T-helper 22 cell (primary cell): ENCODE measurements around the gene FOXD4L6.
"Not testable (repeated sequence)": the region's sequence is repeated elsewhere in the genome, so short reads cannot be mapped to it uniquely, and the experiment has no call there.

Experiments used
- DNase-seq: peaks from one replicate; pipeline ENCODE4 v3.0.0-alpha.2; 2020; ENCODE audit warnings: low read depth

The FOXD4L6 gene

GRCh38 chr9:41128581-41128980 lies at the start of gene FOXD4L6:
Gene FOXD4L6 (minus strand): TSS chr9:41128681. CDS start chr9:41128383, 298 bp downstream.
- DNase-seq, result not testable (repeated sequence)

GRCh38 chr9:41174994-41175393 lies 46.5 kb upstream of the FOXD4L6 start:
- not testable (repeated sequence) for DNase-seq

- DNase-seq, result not testable (repeated sequence)
Measured at GRCh38 chr9:41150116-41150515, 21.6 kb upstream of the FOXD4L6 start.

GRCh38 chr9:41141878-41142277 lies 13.4 kb upstream of the FOXD4L6 start:
- not testable (repeated sequence) for DNase-seq

- not testable (repeated sequence) for DNase-seq
Measured at GRCh38 chr9:41126746-41127446, 1.6 kb downstream of the FOXD4L6 start.

GRCh38 chr9:41125936-41126335 lies 2.5 kb downstream of the FOXD4L6 start:
- not testable (repeated sequence) for DNase-seq

- not testable (repeated sequence) for DNase-seq
Measured at GRCh38 chr9:41125109-41125658, 3.3 kb downstream of the FOXD4L6 start.

GRCh38 chr9:41124250-41125108 lies 4.0 kb downstream of the FOXD4L6 start:
- DNase-seq, result not testable (repeated sequence)

GRCh38 chr9:41123812-41124211 lies 4.7 kb downstream of the FOXD4L6 start:
- DNase-seq, result not testable (repeated sequence)

- not testable (repeated sequence) for DNase-seq
Measured at GRCh38 chr9:41123396-41123795, 5.1 kb downstream of the FOXD4L6 start.

GRCh38 chr9:41120696-41121095 lies 7.8 kb downstream of the FOXD4L6 start:
- not testable (repeated sequence) for DNase-seq

GRCh38 chr9:41119719-41120118 lies 8.8 kb downstream of the FOXD4L6 start:
- not testable (repeated sequence) for DNase-seq

GRCh38 chr9:41119311-41119710 lies 9.2 kb downstream of the FOXD4L6 start:
- DNase-seq, result not testable (repeated sequence)

- not testable (repeated sequence) for DNase-seq
Measured at GRCh38 chr9:41113348-41113747, 15.1 kb downstream of the FOXD4L6 start.

GRCh38 chr9:41111414-41111813 lies 17.1 kb downstream of the FOXD4L6 start:
- DNase-seq, result not testable (repeated sequence)

GRCh38 chr9:41110913-41111312 lies 17.6 kb downstream of the FOXD4L6 start:
- not testable (repeated sequence) for DNase-seq

- DNase-seq, result not testable (repeated sequence)
Measured at GRCh38 chr9:41109253-41109652, 19.2 kb downstream of the FOXD4L6 start.

- not testable (repeated sequence) for DNase-seq
Measured at GRCh38 chr9:41108816-41109215, 19.7 kb downstream of the FOXD4L6 start.

GRCh38 chr9:41106472-41107116 lies 21.9 kb downstream of the FOXD4L6 start:
- not testable (repeated sequence) for DNase-seq

- not testable (repeated sequence) for DNase-seq
Measured at GRCh38 chr9:41105557-41106253, 22.8 kb downstream of the FOXD4L6 start.

- not testable (repeated sequence) for DNase-seq
Measured at GRCh38 chr9:41104542-41104941, 23.9 kb downstream of the FOXD4L6 start.
